H1 (cell line): ENCODE results near the gene GALNT15. TPM values are rescaled to one million over a fixed set of nuclear protein-coding genes. Genes with fewer than 3 reads are reported as not detected.

Source experiments
- KDM5A ChIP-seq: fragments of 200-600 bp; IDR thresholded peaks from 2 replicates; pipeline ENCODE4 v1.7.1; 2012; ENCODE audit warnings: mild to moderate bottlenecking, low read length, inconsistent platforms, mixed read lengths
- TBP ChIP-seq: IDR thresholded peaks from 2 replicates; pipeline ENCODE4 v1.6.1; 2011; ENCODE audit warnings: low read depth, low read length, improper control_type of control experiment
- polyA plus RNA-seq, 7 experiments: library from polyadenylated mRNA; depleted of rRNA in 3 of 7; stranded (reverse) in 5 of 7; unstranded in 2 of 7; fragments of >200 nt in 5 of 7; fragments of 200-250 nt in 2 of 7; gene quantifications; 1 replicate in 5 of 7; 2 replicates in 1 of 7; 4 replicates in 1 of 7; pipeline versions ENCODE4 v1.2.1 to v1.2.3, GENCODE V29; 2011 to 2013; ENCODE audit warnings: missing spikeins in 2 of 7, mixed read lengths in 2 of 7
- total RNA-seq: library from RNA; stranded (reverse); fragmentation: NEBNext Ultra II Directional; extraction: Animal tissue kit (Norgen Biotek cat#: 25700); gene quantifications from 2 replicates; pipeline ENCODE4 v1.2.1, GENCODE V29; 2021

GALNT15 gene
- total and polyA plus RNA-seq, 2 of the 8 experiments (the other 6 are each of a cell fraction or from before 2014, with no cell fraction given): 0.02 TPM; not detected in 1

GRCh38 chr3:16176391-16177030 is 2.0 kb downstream of the GALNT15 start (continued):
- no peak for TF ChIP-seq KDM5A
- no peak for TF ChIP-seq TBP
